C4-2B (cell line): ENCODE results near the gene WRAP73.

Experiments used
- H3K27ac ChIP-seq: fragments of 450-650 bp; 2 replicates; pipeline ENCODE4 v1.5.1; 2017
- ZFX ChIP-seq: fragments of 450-650 bp; IDR thresholded peaks from 2 replicates; pipeline ENCODE4 v1.6.1; 2017
- TF ChIP-seq, protein P1 (sequence below): fragments of 450-650 bp; conservative IDR thresholded peaks from 2 replicates; pipeline ENCODE4 v1.5.1; 2017; ENCODE audit warnings: mild to moderate bottlenecking

The WRAP73 gene

GRCh38 chr1:3596663-3597598 lies 53.0 kb downstream of the WRAP73 start:
- no peak for TF ChIP-seq ZFX
- TF ChIP-seq, protein P1, sequence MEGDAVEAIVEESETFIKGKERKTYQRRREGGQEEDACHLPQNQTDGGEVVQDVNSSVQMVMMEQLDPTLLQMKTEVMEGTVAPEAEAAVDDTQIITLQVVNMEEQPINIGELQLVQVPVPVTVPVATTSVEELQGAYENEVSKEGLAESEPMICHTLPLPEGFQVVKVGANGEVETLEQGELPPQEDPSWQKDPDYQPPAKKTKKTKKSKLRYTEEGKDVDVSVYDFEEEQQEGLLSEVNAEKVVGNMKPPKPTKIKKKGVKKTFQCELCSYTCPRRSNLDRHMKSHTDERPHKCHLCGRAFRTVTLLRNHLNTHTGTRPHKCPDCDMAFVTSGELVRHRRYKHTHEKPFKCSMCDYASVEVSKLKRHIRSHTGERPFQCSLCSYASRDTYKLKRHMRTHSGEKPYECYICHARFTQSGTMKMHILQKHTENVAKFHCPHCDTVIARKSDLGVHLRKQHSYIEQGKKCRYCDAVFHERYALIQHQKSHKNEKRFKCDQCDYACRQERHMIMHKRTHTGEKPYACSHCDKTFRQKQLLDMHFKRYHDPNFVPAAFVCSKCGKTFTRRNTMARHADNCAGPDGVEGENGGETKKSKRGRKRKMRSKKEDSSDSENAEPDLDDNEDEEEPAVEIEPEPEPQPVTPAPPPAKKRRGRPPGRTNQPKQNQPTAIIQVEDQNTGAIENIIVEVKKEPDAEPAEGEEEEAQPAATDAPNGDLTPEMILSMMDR, result no peak
- H3K27ac ChIP-seq, result no peak overlapping the region

GRCh38 chr1:3595949-3596348 lies 54.0 kb downstream of the WRAP73 start:
- TF ChIP-seq, protein P1, result no peak
- H3K27ac ChIP-seq, result no peak overlapping the region

GRCh38 chr1:3594706-3595377 lies 55.1 kb downstream of the WRAP73 start:
- no peak overlapping the region for H3K27ac ChIP-seq
- TF ChIP-seq, protein P1, result no peak
- no peak for TF ChIP-seq ZFX

DNA sequence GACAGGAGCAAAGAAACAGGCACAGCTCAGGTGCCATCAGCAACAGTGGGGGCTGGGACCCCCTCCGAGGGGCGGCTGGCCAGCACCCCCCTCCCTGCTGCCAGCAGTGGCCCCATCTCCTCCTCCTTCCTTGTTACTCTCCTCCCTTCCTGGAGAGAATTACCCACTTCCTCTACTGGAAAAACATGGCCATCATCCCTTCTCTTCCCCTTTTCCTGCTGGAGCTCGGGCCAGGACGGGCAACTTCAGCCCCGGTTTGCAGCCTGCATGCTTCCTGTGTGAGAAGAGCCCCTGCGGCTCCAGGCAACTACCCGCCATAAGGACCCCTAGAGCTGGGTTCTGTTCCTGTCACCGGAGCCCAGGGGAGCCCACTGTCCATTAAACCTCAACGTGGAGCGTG lies 56.2 kb downstream of the WRAP73 start:
- H3K27ac ChIP-seq, result no peak overlapping the region
- TF ChIP-seq ZFX, result no peak
- TF ChIP-seq, protein P1, result no peak

DNA sequence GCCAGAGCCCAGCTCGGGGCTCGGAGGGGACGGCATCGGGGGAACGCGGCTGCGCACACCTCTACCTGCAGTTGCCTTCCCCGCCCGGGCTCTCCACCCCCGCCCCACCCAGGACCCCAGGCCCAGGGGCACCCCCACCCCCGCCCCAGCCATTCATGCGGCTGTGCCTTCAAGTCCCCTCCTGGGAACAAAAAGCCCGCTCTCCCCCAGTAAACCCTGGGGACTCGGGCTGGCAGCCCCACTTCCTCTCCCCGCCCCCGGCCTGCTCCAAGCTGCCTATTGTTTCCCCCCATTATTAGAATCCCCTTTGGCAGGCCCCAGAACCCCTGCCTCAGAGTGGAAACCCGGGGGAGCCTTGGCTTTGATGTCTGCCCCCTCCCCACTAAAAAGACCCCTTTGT lies 56.6 kb downstream of the WRAP73 start:
- TF ChIP-seq, protein P1, result no peak
- TF ChIP-seq ZFX, result no peak
- no peak overlapping the region for H3K27ac ChIP-seq

- TF ChIP-seq ZFX, result no peak
Observed at GRCh38 chr1:3590951-3591865, 58.7 kb downstream of the WRAP73 start.

GRCh38 chr1:3590139-3590763 lies 59.7 kb downstream of the WRAP73 start:
- H3K27ac ChIP-seq, result no peak overlapping the region

More at GRCh38 chr1:3590951-3591865, 58.7 kb downstream of the WRAP73 start:
- no peak overlapping the region for H3K27ac ChIP-seq

More at GRCh38 chr1:3590139-3590763, 59.7 kb downstream of the WRAP73 start:
- TF ChIP-seq ZFX, result no peak
- TF ChIP-seq, protein P1, result no peak
